Karpas-422 (cell line): Measurements from ENCODE around the gene CLCNKB. TPM values are rescaled to one million over a fixed set of nuclear protein-coding genes. Genes with fewer than 3 reads are reported as not detected.

Experiments used
- DNase-seq: peaks from one replicate; pipeline ENCODE4 v3.0.0-alpha.2; 2015
- H2AFZ ChIP-seq: fragments of 200-600 bp; sonication (generic); 2 replicates; pipeline ENCODE4 v1.6.1; 2014; ENCODE audit warnings: antibody characterized with exemption, low read length, mixed read lengths
- H3K27ac ChIP-seq: fragments of 200-600 bp; sonication (generic); 2 replicates; pipeline ENCODE4 v1.5.1; 2014; ENCODE audit warnings: mild to moderate bottlenecking, low read length, moderate library complexity
- H3K27me3 ChIP-seq: fragments of 200-600 bp; sonication (generic); 2 replicates; pipeline ENCODE4 v1.6.1; 2014; ENCODE audit warnings: low read length, mixed read lengths
- H3K36me3 ChIP-seq: fragments of 200-600 bp; sonication (generic); 2 replicates; pipeline ENCODE4 v1.6.1; 2014; ENCODE audit warnings: low read length, mixed read lengths; ENCODE audit not compliant: insufficient read depth
- H3K4me1 ChIP-seq: fragments of 200-600 bp; sonication (generic); 2 replicates; pipeline ENCODE4 v1.6.1; 2014; ENCODE audit warnings: mild to moderate bottlenecking, low read length, mixed read lengths
- H3K4me2 ChIP-seq: fragments of 200-600 bp; sonication (generic); 2 replicates; pipeline ENCODE4 v1.6.1; 2014; ENCODE audit warnings: low read length, low read depth, mild to moderate bottlenecking; ENCODE audit not compliant: poor library complexity, severe bottlenecking
- H3K4me3 ChIP-seq: fragments of 200-600 bp; sonication (generic); 2 replicates; pipeline ENCODE4 v1.5.1; 2014; ENCODE audit warnings: mild to moderate bottlenecking, antibody characterized with exemption, low read length, mixed read lengths
- H3K79me2 ChIP-seq: fragments of 200-600 bp; sonication (generic); 2 replicates; pipeline ENCODE4 v1.6.1; 2014; ENCODE audit warnings: mild to moderate bottlenecking, low read length, mixed read lengths
- H3K9ac ChIP-seq: fragments of 200-600 bp; sonication (generic); 2 replicates; pipeline ENCODE4 v1.6.0; 2014; ENCODE audit warnings: low read length
- H3K9me2 ChIP-seq: fragments of 200-600 bp; sonication (generic), shearing (Covaris generic); replicated peaks from 2 replicates; pipeline ENCODE4 v1.6.0; 2014; ENCODE audit warnings: mild to moderate bottlenecking, low read length, moderate library complexity; ENCODE audit not compliant: insufficient read depth
- H3K9me3 ChIP-seq: fragments of 300-700, 200-600 bp; sonication (generic); 2 replicates; pipeline ENCODE4 v1.6.1; 2014; ENCODE audit warnings: low read length, mixed read lengths
- H4K20me1 ChIP-seq: fragments of 200-600 bp; sonication (generic); 2 replicates; pipeline ENCODE4 v1.6.1; 2014; ENCODE audit warnings: mild to moderate bottlenecking, antibody characterized with exemption, low read length, low read depth; ENCODE audit not compliant: insufficient read depth
- total RNA-seq: library from RNA; depleted of rRNA; stranded (reverse); fragments of >200 nt; shearing (Covaris generic); gene quantifications from 2 replicates; pipeline ENCODE4 v1.2.3, GENCODE V29; 2014; ENCODE audit warnings: low replicate concordance

Gene CLCNKB
- total RNA-seq, 1 experiment from 2014 or later: not detected

GRCh38 chr1:16083486-16083885, 39.9 kb downstream of the CLCNKB start:
- no peak for DNase-seq
- no peaks in the 10 kb centered on the region for H3K79me2 ChIP-seq
- H3K27ac ChIP-seq: no peak overlapping the region
- H3K4me3 ChIP-seq: no peak overlapping the region
- H3K36me3 ChIP-seq: no peaks in the 10 kb centered on the region
- no peak overlapping the region for H3K4me2 ChIP-seq
- H3K9me2 ChIP-seq: no peaks in the 10 kb centered on the region
- H3K9me3 ChIP-seq: no peaks in the 10 kb centered on the region
- H3K27me3 ChIP-seq: no peaks in the 10 kb centered on the region
- no peak overlapping the region for H2AFZ ChIP-seq
- no peak overlapping the region for H3K9ac ChIP-seq
- peaks cover 7% of the 10 kb centered on the region for H3K4me1 ChIP-seq
- H4K20me1 ChIP-seq: no peaks in the 10 kb centered on the region

GRCh38 chr1:16085522-16085921, 41.9 kb downstream of the CLCNKB start:
- H3K79me2 ChIP-seq: no peaks in the 10 kb centered on the region
- no peaks in the 10 kb centered on the region for H3K9me3 ChIP-seq
- no peaks in the 10 kb centered on the region for H3K36me3 ChIP-seq
- H3K9me2 ChIP-seq: no peaks in the 10 kb centered on the region
- H3K4me3 ChIP-seq: no peak overlapping the region
- no peaks in the 10 kb centered on the region for H3K27me3 ChIP-seq
- no peak overlapping the region for H3K9ac ChIP-seq
- DNase-seq: no peak
- no peak overlapping the region for H2AFZ ChIP-seq
- no peak overlapping the region for H3K27ac ChIP-seq
- peaks cover 11% of the 10 kb centered on the region for H3K4me1 ChIP-seq
- no peak overlapping the region for H3K4me2 ChIP-seq
- no peaks in the 10 kb centered on the region for H4K20me1 ChIP-seq

GRCh38 chr1:16087733-16088132, 44.2 kb downstream of the CLCNKB start:
- Histone ChIP-seq H3K4me2 (no peak overlapping the region), H4K20me1 (no peaks in the 10 kb centered on the region), H3K9me3 (no peaks in the 10 kb centered on the region), H3K9ac (no peak overlapping the region), H3K27me3 (no peaks in the 10 kb centered on the region), H3K4me1 (peaks cover 11% of the 10 kb centered on the region), H3K36me3 (no peaks in the 10 kb centered on the region), H3K9me2 (no peaks in the 10 kb centered on the region), H3K27ac (no peak overlapping the region), H3K4me3 (no peak overlapping the region), H2AFZ (no peak overlapping the region), H3K79me2 (no peaks in the 10 kb centered on the region)
- DNase-seq: no peak

DNA sequence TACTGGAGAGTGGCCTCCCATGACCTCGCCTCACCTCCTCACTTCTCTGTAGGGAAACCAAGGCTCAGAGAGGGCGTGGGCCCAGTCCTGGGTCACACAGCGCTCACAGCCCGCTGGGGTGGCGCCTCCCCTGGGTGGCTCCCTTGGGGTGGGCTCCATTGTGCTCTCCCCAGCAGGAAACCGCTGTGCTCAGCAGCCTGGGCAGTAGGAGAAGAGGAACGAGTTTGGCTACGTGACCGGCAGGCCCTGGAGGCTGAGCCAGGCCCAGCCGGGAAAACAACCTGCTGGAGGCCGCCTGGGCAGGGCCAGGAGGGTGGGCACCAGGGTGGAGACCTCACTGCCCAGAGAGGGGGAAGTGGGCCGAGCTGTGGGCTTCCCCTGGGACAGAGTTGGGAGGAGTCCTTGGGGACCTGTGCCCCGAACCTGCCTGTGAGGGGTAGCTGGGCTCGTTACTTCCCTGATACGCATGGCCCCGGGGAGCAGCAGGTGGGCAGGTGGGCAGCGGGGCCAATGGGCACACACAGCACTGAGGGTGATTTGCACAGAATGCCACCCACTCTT, 44.8 kb downstream of the CLCNKB start:
- H3K9me3 ChIP-seq: no peaks in the 10 kb centered on the region
- no peak overlapping the region for H3K9ac ChIP-seq
- H4K20me1 ChIP-seq: no peaks in the 10 kb centered on the region
- no peak overlapping the region for H2AFZ ChIP-seq
- no peak overlapping the region for H3K27ac ChIP-seq
- peaks cover 11% of the 10 kb centered on the region for H3K4me1 ChIP-seq
- H3K9me2 ChIP-seq: no peaks in the 10 kb centered on the region
- peak overlapping the region; percentile 36 for H3K4me2 ChIP-seq
- DNase-seq: no peak
- H3K79me2 ChIP-seq: no peaks in the 10 kb centered on the region
- no peak overlapping the region for H3K4me3 ChIP-seq
- H3K36me3 ChIP-seq: no peaks in the 10 kb centered on the region
- H3K27me3 ChIP-seq: no peaks in the 10 kb centered on the region

DNA sequence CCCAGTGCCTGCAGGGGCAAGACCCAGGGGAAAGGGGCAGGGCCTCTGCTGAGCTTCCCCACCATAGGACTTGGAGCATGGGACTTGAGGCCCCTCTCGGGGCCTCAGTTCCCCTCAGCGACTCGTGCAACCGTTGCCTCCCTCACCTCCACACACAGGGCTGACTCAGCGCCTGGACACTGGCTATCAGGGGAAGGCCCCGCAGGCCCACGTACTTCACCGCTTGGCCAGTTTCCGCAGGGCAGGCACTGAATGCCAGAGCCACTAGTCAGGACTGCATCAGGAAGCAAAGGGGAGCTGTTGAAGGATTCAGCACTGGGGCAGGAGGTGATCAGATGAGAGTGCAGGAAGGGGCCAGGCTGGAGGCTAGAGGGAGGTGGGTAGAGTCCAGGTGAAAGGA, 45.4 kb downstream of the CLCNKB start:
- Histone ChIP-seq H3K9me3 (no peaks in the 10 kb centered on the region), H3K27ac (no peak overlapping the region), H3K79me2 (no peaks in the 10 kb centered on the region), H2AFZ (no peak overlapping the region), H3K9ac (no peak overlapping the region), H3K9me2 (no peaks in the 10 kb centered on the region), H3K4me2 (peak overlapping the region; percentile 36), H3K4me1 (peaks cover 11% of the 10 kb centered on the region), H3K27me3 (no peaks in the 10 kb centered on the region), H3K36me3 (no peaks in the 10 kb centered on the region), H4K20me1 (no peaks in the 10 kb centered on the region), H3K4me3 (no peak overlapping the region)
- DNase-seq: no peak

- DNase-seq: peak; percentile 37
- Histone ChIP-seq H3K36me3 (no peaks in the 10 kb centered on the region), H3K27ac (no peak overlapping the region), H3K9ac (no peak overlapping the region), H3K79me2 (no peaks in the 10 kb centered on the region), H4K20me1 (no peaks in the 10 kb centered on the region), H3K4me1 (peaks cover 11% of the 10 kb centered on the region), H3K9me2 (no peaks in the 10 kb centered on the region), H3K9me3 (no peaks in the 10 kb centered on the region), H2AFZ (no peak overlapping the region), H3K27me3 (no peaks in the 10 kb centered on the region), H3K4me2 (no peak overlapping the region), H3K4me3 (no peak overlapping the region)
Observed at GRCh38 chr1:16090076-16090826, 46.7 kb downstream of the CLCNKB start.

DNA sequence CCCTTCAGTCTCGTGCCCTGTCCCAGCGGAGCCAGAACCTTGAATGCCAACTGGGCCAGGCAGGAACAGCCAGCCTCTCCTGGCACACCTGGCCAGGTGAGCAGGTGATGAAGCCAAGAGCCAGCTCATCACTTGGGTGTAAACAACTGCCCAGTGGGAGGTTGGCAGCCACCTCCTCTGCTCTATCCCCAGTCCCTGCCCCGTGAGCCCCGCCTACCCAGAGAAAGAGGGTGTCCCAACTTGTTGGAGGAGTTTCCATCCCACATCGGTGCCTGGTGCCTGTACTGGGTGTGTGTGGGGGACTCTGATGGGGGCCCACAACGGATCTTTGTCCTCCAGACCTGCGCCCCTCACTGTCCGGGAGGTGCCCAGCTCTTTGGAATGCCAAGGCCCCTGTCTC, 47.7 kb downstream of the CLCNKB start:
- no peak overlapping the region for H3K9ac ChIP-seq
- H3K36me3 ChIP-seq: no peaks in the 10 kb centered on the region
- H3K27ac ChIP-seq: no peak overlapping the region
- H3K4me1 ChIP-seq: peaks cover 11% of the 10 kb centered on the region
- H3K27me3 ChIP-seq: no peaks in the 10 kb centered on the region
- H3K4me2 ChIP-seq: no peak overlapping the region
- H4K20me1 ChIP-seq: peaks cover 1% of the 10 kb centered on the region; the same call in 1 of the 2 replicates
- H3K9me2 ChIP-seq: no peaks in the 10 kb centered on the region
- DNase-seq: no peak
- no peaks in the 10 kb centered on the region for H3K79me2 ChIP-seq
- no peak overlapping the region for H3K4me3 ChIP-seq
- no peaks in the 10 kb centered on the region for H3K9me3 ChIP-seq
- no peak overlapping the region for H2AFZ ChIP-seq

- H4K20me1 ChIP-seq: peaks cover 3% of the 10 kb centered on the region; the same call in 1 of the 2 replicates
- no peaks in the 10 kb centered on the region for H3K27me3 ChIP-seq
- no peaks in the 10 kb centered on the region for H3K9me3 ChIP-seq
- no peaks in the 10 kb centered on the region for H3K36me3 ChIP-seq
- H2AFZ ChIP-seq: no peak overlapping the region
- DNase-seq: peak; percentile 34
- H3K4me1 ChIP-seq: peaks cover 11% of the 10 kb centered on the region
- no peaks in the 10 kb centered on the region for H3K9me2 ChIP-seq
- H3K4me2 ChIP-seq: no peak overlapping the region
- H3K79me2 ChIP-seq: no peaks in the 10 kb centered on the region
- no peak overlapping the region for H3K4me3 ChIP-seq
- H3K9ac ChIP-seq: no peak overlapping the region
- H3K27ac ChIP-seq: no peak overlapping the region
Observed at GRCh38 chr1:16092097-16092922, 48.7 kb downstream of the CLCNKB start.
